LNCaP clone FGC (cell line): ENCODE measurements around the gene AGMAT.

Experiments used
- DNase-seq: peaks from one replicate; pipeline ENCODE4 v3.0.0-alpha.2; 2011; ENCODE audit warnings: low read depth
- H3K4me3 ChIP-seq: 2 replicates; pipeline ENCODE4 v1.5.1; 2011; ENCODE audit warnings: mild to moderate bottlenecking, low read depth, low read length, control low read depth
- TF ChIP-seq, protein P1 (sequence below): IDR thresholded peaks from 2 replicates; pipeline ENCODE4 v1.5.1; 2012; ENCODE audit warnings: mild to moderate bottlenecking; ENCODE audit not compliant: control insufficient read depth, insufficient read depth; ENCODE audit errors: extremely low read depth

Gene AGMAT

DNA sequence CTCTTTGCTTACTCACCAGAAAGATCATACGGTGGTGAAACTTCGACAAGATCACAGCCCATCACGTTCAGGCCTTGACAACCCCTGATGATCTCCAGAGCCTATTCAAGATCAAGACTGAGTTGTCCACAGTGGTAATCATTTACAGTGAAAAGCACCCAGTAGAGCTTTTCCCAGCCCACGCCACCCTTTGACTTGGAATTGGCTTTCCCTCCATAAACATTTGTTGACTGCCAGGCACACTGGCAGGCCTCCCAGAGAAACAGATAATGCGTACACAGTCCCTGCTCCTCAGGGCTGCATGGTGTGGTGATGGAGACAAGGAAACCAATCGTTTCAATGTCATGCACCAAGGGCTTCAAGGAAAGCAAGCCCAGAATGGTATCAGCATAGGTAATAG is 10.1 kb downstream of the AGMAT start:
- no peak for DNase-seq
- TF ChIP-seq, protein P1, sequence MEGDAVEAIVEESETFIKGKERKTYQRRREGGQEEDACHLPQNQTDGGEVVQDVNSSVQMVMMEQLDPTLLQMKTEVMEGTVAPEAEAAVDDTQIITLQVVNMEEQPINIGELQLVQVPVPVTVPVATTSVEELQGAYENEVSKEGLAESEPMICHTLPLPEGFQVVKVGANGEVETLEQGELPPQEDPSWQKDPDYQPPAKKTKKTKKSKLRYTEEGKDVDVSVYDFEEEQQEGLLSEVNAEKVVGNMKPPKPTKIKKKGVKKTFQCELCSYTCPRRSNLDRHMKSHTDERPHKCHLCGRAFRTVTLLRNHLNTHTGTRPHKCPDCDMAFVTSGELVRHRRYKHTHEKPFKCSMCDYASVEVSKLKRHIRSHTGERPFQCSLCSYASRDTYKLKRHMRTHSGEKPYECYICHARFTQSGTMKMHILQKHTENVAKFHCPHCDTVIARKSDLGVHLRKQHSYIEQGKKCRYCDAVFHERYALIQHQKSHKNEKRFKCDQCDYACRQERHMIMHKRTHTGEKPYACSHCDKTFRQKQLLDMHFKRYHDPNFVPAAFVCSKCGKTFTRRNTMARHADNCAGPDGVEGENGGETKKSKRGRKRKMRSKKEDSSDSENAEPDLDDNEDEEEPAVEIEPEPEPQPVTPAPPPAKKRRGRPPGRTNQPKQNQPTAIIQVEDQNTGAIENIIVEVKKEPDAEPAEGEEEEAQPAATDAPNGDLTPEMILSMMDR, result no peak
- no peak overlapping the region for H3K4me3 ChIP-seq

DNA sequence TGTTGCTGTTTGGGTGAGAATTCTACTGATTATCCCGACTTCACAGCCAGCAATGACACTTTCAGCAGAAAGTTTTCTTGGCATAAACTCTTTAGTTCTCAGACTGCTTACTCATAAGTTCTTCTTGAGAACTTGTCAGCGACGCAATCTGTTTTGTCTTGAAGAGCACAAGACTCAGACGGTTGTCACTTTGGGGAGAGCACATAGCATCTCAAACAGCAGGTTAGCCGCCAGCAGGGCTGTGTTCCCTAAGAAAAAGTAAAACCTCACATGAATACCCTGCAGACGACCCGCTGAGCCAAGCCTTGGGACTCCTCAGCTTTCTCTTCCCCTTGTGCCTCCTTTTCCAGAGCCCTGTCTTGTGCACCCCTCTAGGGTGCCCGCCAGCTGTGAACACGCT is 11.4 kb downstream of the AGMAT start:
- no peak for DNase-seq
- TF ChIP-seq, protein P1, result no peak
- no peak overlapping the region for H3K4me3 ChIP-seq

DNA sequence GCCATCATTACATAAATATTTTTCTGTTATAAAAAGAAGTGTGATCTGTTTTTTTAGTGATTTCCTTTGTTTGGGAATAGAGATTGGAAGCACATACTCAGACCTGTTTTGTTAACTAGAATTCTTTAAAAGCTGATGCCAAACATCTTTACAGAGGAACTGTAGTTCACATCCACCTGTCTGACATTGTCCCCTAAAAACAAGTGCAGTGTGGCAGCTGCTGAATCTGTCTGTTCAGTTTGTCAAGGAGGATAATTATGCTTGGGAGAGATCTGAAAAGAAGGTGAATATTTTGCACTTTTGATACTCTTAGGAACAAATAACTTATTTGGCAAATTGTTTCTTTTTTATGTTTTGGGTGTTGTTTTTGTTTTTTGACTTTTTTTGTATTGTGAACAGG is 13.6 kb downstream of the AGMAT start:
- no peak for DNase-seq
- H3K4me3 ChIP-seq, result no peak overlapping the region
- TF ChIP-seq, protein P1, result no peak

DNA sequence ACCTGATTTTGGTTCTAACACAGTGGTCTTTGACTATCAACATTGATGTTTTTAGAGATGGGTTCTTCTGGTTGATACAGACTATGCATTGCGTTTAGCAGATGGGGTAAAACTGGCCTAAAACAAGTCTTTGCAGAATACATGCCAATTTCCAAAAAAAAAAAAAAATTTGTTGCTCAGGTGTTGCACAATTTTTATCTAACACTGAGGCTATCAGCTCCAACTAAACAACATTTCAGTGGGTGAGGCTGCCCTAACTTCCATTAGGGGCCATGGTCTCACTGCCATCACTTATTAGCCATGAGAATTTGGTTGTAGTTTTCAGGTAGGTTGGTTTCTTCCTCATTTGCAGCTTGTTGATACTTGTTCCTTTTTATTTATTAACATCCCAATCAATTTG is 14.0 kb downstream of the AGMAT start:
- no peak overlapping the region for H3K4me3 ChIP-seq
- DNase-seq, result no peak
- TF ChIP-seq, protein P1, result no peak

DNA sequence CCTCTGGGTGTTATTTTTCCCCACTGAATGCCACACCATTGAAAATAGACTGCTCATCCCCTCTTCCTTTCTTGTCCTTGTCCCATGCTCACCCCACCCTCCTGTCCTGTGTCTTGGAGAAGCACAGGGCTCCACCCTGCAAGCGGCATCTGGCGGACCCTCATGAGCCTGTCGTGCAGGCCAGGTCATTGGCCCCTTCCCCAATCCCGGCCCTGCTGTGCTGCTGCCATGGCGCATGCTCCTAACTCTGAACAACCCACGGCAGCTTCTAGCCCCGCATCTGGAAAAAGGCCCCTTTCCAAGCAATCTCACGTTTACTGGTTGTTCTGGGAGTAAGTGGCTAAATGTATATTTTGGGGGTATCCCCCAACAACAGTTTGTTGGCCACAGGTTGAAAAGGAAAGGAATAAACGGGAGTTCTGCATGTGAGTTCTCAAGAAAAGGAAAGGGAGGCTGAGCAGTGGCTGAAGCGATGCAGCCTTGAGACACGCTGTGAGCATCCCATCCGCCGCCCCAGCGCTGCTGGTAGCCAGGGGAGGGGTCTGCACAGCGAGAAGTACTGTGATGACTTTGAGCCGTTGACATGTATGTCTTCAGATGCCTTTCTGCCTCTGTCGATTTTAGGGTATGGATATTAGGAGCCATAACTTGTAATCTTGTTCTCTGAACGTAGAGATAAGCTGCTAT is 16.3 kb downstream of the AGMAT start:
- DNase-seq, result no peak
- no peak overlapping the region for H3K4me3 ChIP-seq
- TF ChIP-seq, protein P1, result no peak

DNA sequence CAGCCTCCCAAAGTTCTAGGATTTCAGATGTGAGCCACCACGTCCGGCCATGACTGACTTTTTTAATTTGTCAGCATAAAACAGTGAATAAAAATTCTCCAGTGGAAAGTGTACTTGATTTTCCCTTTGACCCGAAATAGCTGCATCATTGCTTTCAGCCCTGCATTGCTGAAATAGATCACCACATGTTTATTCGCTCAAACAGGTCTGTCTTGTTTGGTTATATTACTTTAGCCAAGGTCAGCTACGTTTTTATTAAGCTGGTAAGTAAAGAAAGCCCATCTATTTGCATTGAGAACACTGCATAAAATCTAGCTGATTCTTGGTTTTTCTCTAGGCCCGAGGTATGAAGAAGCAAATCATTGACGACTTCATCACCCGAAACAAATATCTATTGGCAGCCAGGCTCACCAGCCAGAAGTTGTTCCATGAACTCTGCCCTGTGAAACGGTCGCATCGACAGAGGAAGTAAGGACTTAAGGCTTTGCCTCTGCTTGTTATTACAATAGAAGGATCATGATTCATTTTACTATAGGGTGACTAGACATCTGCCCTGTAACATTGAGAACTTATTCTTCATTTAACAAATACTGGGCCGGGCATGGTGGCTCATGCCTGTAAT is 25.6 kb downstream of the AGMAT start:
- peak; percentile 84 for DNase-seq
- no peak overlapping the region for H3K4me3 ChIP-seq
- TF ChIP-seq, protein P1, result no peak

DNA sequence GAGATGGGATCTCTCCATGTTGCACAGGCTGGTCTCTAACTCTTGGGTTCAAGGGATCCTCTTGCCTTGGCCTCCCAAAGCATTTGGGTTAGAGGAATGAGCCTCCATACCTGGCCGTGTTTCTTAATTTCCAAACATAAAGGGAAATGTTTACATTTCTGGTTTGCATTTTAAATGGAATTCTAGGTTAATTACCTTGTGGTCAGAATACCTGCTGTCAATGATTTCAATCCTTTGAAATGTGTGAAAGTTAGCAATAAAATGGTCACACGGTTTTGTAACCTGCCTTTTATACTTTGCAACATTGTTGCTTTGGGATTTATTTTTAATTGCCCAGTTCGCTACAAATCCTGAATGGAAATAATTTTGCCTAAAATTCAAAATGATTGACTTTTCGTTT is 26.3 kb downstream of the AGMAT start:
- DNase-seq, result no peak
- no peak overlapping the region for H3K4me3 ChIP-seq
- TF ChIP-seq, protein P1, result no peak
